GM19324 (cell line): ENCODE results near the gene POLR3K.
"Not testable (repeated sequence)": the region's sequence is repeated elsewhere in the genome, so short reads cannot be mapped to it uniquely, and the experiment has no call there.

Experiments
- ATAC-seq: cut with Tn5 transposase; IDR thresholded peaks from one replicate; pipeline ENCODE4 v1.9.1; 2021; ENCODE audit warnings: mild to moderate bottlenecking, moderate library complexity; ENCODE audit not compliant: unreplicated experiment, low FRiP score

Gene POLR3K

DNA sequence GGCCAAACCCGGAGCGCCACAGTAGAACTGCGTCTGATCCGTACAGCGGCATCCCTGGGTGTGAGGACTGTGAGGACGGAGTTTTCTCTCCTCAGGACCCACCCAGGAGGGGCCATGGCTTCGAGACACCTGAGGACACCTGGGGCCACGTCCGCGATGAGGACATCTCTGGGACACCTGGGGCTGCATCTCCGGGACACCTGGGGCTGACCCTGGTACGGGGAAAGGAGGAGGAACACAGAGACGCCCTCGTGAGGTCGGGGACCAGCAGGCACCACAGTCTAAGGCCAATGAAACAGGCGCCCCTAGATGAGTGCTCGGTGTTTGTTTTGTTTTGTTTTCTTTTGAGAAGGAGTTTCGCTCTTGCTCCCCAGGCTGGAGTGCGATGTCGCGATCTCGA, 29.3 kb downstream of the POLR3K start:
- not testable (repeated sequence) for ATAC-seq

- not testable (repeated sequence) for ATAC-seq
These were observed 32.5 kb downstream of the POLR3K start for GRCh38 chr16:20886-21285.

DNA sequence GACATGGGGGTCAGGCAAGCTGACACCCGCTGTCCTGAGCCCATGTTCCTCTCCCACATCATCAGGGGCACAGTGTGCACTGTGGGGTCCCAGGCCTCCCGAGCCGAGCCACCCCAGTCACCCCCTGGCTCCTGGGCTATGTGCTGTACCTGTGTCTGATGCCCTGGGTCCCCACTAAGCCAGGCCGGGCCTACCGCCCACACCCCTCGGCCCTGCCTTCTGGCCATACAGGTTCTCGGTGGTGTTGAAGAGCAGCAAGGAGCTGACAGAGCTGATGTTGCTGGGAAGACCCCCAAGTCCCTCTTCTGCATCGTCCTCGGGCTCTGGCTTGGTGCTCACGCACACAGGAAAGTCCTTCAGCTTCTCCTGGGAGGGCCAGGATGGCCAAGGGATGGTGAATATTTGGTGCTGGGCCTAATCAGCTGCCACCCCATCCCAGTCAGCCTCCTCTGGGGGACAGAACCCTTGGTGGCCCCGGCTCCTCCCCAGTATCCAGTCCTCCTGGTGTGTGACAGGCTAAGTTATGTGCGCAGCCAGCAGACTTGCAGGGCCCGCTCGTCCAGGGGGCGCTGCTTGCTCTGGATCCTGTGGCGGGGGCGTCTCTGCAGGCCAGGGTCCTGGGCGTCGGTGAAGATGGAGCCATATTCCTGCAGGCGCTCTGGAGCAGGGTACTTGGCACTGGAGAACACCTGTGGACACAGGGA, 36.2 kb downstream of the POLR3K start:
- ATAC-seq, result not testable (repeated sequence)

- ATAC-seq, result not testable (repeated sequence)
These were observed 42.6 kb downstream of the POLR3K start for GRCh38 chr16:10772-11171.

DNA sequence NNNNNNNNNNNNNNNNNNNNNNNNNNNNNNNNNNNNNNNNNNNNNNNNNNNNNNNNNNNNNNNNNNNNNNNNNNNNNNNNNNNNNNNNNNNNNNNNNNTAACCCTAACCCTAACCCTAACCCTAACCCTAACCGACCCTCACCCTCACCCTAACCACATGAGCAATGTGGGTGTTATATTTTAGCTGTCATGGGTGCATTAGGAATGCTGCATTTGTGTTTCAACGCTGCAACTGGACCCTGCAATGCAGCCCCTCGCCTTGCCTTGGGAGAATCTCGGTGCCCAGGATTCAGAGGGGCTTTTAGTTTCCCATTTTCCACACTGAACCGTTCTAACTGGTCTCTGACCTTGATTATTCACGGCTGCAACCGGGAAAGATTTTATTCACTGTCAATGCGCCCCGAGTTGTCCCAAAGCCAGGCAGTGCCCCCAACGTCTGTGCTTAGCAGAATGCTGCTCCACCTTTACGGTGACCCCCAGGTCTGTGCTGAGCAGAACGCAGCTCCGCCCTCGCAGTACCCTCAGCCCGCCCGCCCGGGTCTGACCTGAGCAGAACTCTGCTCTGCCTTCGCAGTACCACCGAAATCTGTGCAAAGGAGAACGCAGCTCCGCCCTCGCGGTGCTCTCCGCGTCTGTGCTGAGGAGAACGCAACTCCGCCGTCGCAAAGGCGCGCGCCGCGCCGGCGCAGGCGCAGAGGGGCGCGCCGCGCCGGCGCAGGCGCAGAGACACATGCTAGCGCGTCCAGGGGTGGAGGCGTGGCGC, 43.3 kb downstream of the POLR3K start:
- no peak for ATAC-seq
